ENCODE data around the gene GPX4. TPM values are rescaled to one million over a fixed set of nuclear protein-coding genes. Genes with fewer than 3 reads are reported as not detected.

GPX4 gene
- total RNA-seq, 1 donor from 2014 or later = 213 TPM

GRCh38 chr19:1151917-1152587, 48.3 kb downstream of the GPX4 start:
- Mint-ChIP-seq H3K27ac (no peak overlapping the region), H3K4me3 (no peak overlapping the region), H3K27me3 (no peaks in the 10 kb centered on the region), H3K36me3 (ENCODE audit: low read depth) (peaks cover 16% of the 10 kb centered on the region), H3K9me3 (no peaks in the 10 kb centered on the region), H3K4me1 (no peaks in the 10 kb centered on the region)
- intact Hi-C loops (cut with micrococcal nuclease) = no loop called here
- ATAC-seq (ENCODE audit: low read depth) (no peak), DNase-seq (no peak)
- no peak for TF ChIP-seq CTCF (IDR thresholded peaks at IDR 0.05)
- CTCF ChIA-PET = no interaction called here
- POLR2A ChIA-PET = no interaction called here

- ChIA-PET CTCF (no interaction called here), POLR2A (interaction anchor here (0.6 kb wide), 1 partner anchor 9 kb away, joined by 3 read pairs; no protein-coding TSS in a partner anchor)
- Mint-ChIP-seq H3K27ac (no peak overlapping the region), H3K36me3 (ENCODE audit: low read depth) (peaks cover 17% of the 10 kb centered on the region), H3K9me3 (no peaks in the 10 kb centered on the region), H3K4me1 (no peaks in the 10 kb centered on the region), H3K27me3 (no peaks in the 10 kb centered on the region), H3K4me3 (no peak overlapping the region)
- no peak for TF ChIP-seq CTCF (IDR thresholded peaks at IDR 0.05)
- DNase-seq (no peak), ATAC-seq (ENCODE audit: low read depth) (no peak)
- intact Hi-C loops (cut with micrococcal nuclease) = no loop called here
Observed at GRCh38 chr19:1153891-1154730, 50.3 kb downstream of the GPX4 start.

GRCh38 chr19:1154731-1155351, 51.0 kb downstream of the GPX4 start:
- Mint-ChIP-seq H3K36me3 (ENCODE audit: low read depth) (peaks cover 16% of the 10 kb centered on the region), H3K4me1 (no peaks in the 10 kb centered on the region), H3K4me3 (no peak overlapping the region), H3K27me3 (no peaks in the 10 kb centered on the region), H3K27ac (no peak overlapping the region), H3K9me3 (no peaks in the 10 kb centered on the region)
- POLR2A ChIA-PET = interaction anchor here (0.5 to 0.6 kb wide), 2 partner anchors 9 to 11 kb away, joined by 3 to 5 read pairs; no protein-coding TSS in a partner anchor
- no peak for DNase-seq
- ATAC-seq (ENCODE audit: low read depth) = no peak
- intact Hi-C loops (cut with micrococcal nuclease) = no loop called here
- TF ChIP-seq CTCF (IDR thresholded peaks at IDR 0.05) = no peak
- CTCF ChIA-PET = interaction anchor here (0.5 kb wide), 1 partner anchor 38 kb away, joined by 3 read pairs; no protein-coding TSS in a partner anchor

- DNase-seq = no peak
- peaks cover 16% of the 10 kb centered on the region for H3K36me3 Mint-ChIP-seq (ENCODE audit: low read depth)
- ChIA-PET CTCF (interaction anchor here (0.5 kb wide), 1 partner anchor 38 kb away, joined by 3 read pairs; no protein-coding TSS in a partner anchor), POLR2A (interaction anchor here (0.5 to 0.6 kb wide), 3 partner anchors 11 to 158 kb away, joined by 5 read pairs; no protein-coding TSS in a partner anchor)
- peaks cover under 1% of the 10 kb centered on the region for H3K4me1 Mint-ChIP-seq
- no peak for TF ChIP-seq CTCF (IDR thresholded peaks at IDR 0.05)
- ATAC-seq (ENCODE audit: low read depth) = no peak
- no peak overlapping the region for H3K27ac Mint-ChIP-seq
- H3K9me3 Mint-ChIP-seq = no peaks in the 10 kb centered on the region
- no peaks in the 10 kb centered on the region for H3K27me3 Mint-ChIP-seq
- intact Hi-C loops (cut with micrococcal nuclease) = no loop called here
- no peak overlapping the region for H3K4me3 Mint-ChIP-seq
Observed at GRCh38 chr19:1155352-1156304, 51.8 kb downstream of the GPX4 start.

Other genes starting within 250 kb of the GPX4 start
- gene CFD, start 244.3 kb upstream of the GPX4 start, total RNA-seq = 0.54 TPM in 1 of 2 replicates, not detected in the other
- 76.1 and 79.3 TPM in 2 replicates for gene MED16, start 210.8 kb upstream of the GPX4 start, total RNA-seq
- not detected in 2 replicates for gene RNU6-9, start 210.5 kb upstream of the GPX4 start, total RNA-seq
- gene R3HDM4, start 190.8 kb upstream of the GPX4 start, total RNA-seq = 174 and 189 TPM in 2 replicates
- gene KISS1R, start 186.7 kb upstream of the GPX4 start, total RNA-seq = 0.49 TPM in 2 replicates
- gene ARID3A, start 178.0 kb upstream of the GPX4 start, total RNA-seq = 67.7 and 74.9 TPM in 2 replicates
- gene WDR18, start 119.6 kb upstream of the GPX4 start, total RNA-seq = 66.5 and 84.7 TPM in 2 replicates
- 0.11 TPM in 1 of 2 replicates, not detected in the other for gene GRIN3B, start 103.6 kb upstream of the GPX4 start, total RNA-seq
- 223 and 257 TPM in 2 replicates for gene TMEM259, start 82.9 kb upstream of the GPX4 start, total RNA-seq
- gene RNU6-2, start 82.5 kb upstream of the GPX4 start, total RNA-seq = not detected in 2 replicates
- 352 and 371 TPM in 2 replicates for gene CNN2, start 77.4 kb upstream of the GPX4 start, total RNA-seq
- gene ABCA7, start 63.9 kb upstream of the GPX4 start, total RNA-seq = 164 and 188 TPM in 2 replicates
- gene ARHGAP45, start 36.8 kb upstream of the GPX4 start, total RNA-seq = 266 and 312 TPM in 2 replicates
- 173 and 184 TPM in 2 replicates for gene POLR2E, start 8.6 kb upstream of the GPX4 start, total RNA-seq
- 111 and 127 TPM in 2 replicates for gene SBNO2, start 70.3 kb downstream of the GPX4 start, total RNA-seq
- 62.0 and 67.6 TPM in 2 replicates for gene STK11, start 101.8 kb downstream of the GPX4 start, total RNA-seq
- 0.29 and 0.64 TPM in 2 replicates for gene CBARP, start 134.0 kb downstream of the GPX4 start, total RNA-seq
- gene ATP5F1D, start 137.8 kb downstream of the GPX4 start, total RNA-seq = 172 and 185 TPM in 2 replicates
- 64.5 and 68.4 TPM in 2 replicates for gene MIDN, start 144.6 kb downstream of the GPX4 start, total RNA-seq
- 399 and 400 TPM in 2 replicates for gene CIRBP, start 165.3 kb downstream of the GPX4 start, total RNA-seq
- 47.9 and 52.0 TPM in 2 replicates for gene FAM174C, start 171.5 kb downstream of the GPX4 start, total RNA-seq
- gene EFNA2, start 181.9 kb downstream of the GPX4 start, total RNA-seq = not detected in 2 replicates